ENCODE results near the gene ZNF691.

DNA sequence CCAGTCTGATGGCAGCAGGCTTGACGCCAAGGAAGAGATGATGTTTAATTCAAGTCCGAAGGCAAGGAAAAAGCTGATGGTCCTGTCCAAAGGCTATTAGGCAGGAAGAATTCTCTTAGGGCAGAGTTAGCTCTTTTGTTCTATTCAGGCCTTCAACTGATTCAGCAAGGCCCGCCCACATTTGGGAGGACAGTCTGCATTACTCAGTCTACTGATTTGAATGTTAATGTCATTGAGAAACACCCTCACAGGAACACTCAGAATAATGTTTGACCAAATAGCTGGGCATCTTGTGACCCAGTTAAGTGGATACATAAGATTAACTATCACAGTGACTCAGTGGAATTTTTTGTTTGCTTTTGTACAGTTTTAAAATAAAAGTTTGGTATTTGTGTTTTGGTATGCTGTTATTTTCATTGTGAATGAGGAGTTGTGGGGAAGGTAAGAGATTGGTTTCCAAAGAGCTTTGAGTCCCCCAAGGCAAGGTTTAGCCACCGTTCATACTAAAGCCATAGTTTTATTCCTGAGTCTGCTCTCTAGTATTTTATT lies 1.7 kb upstream of the ZNF691 start:
- no peak for TF ChIP-seq EZH2 (IDR thresholded peaks at IDR 0.05; ENCODE audit: borderline replicate concordance, low read length)
- TF ChIP-seq, protein P1, sequence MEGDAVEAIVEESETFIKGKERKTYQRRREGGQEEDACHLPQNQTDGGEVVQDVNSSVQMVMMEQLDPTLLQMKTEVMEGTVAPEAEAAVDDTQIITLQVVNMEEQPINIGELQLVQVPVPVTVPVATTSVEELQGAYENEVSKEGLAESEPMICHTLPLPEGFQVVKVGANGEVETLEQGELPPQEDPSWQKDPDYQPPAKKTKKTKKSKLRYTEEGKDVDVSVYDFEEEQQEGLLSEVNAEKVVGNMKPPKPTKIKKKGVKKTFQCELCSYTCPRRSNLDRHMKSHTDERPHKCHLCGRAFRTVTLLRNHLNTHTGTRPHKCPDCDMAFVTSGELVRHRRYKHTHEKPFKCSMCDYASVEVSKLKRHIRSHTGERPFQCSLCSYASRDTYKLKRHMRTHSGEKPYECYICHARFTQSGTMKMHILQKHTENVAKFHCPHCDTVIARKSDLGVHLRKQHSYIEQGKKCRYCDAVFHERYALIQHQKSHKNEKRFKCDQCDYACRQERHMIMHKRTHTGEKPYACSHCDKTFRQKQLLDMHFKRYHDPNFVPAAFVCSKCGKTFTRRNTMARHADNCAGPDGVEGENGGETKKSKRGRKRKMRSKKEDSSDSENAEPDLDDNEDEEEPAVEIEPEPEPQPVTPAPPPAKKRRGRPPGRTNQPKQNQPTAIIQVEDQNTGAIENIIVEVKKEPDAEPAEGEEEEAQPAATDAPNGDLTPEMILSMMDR (conservative IDR thresholded peaks at IDR 0.05 in 1 of 2, IDR thresholded peaks at IDR 0.05 in 1 of 2; ENCODE audit: extremely low read depth in 1 of 2, insufficient read depth in 1 of 2, low read depth in 1 of 2, low read length in 2 of 2): no peak
